ENCODE data around the gene PHF2. TPM values are rescaled to one million over a fixed set of nuclear protein-coding genes. Genes with fewer than 3 reads are reported as not detected.
A peak's percentile ranks its signal among the peaks of the same experiment; 100 is the strongest.

Gene PHF2
- polyA plus RNA-seq, 1 of the 3 experiments (the other 2 are of a cell fraction): 11.2 TPM

DNA sequence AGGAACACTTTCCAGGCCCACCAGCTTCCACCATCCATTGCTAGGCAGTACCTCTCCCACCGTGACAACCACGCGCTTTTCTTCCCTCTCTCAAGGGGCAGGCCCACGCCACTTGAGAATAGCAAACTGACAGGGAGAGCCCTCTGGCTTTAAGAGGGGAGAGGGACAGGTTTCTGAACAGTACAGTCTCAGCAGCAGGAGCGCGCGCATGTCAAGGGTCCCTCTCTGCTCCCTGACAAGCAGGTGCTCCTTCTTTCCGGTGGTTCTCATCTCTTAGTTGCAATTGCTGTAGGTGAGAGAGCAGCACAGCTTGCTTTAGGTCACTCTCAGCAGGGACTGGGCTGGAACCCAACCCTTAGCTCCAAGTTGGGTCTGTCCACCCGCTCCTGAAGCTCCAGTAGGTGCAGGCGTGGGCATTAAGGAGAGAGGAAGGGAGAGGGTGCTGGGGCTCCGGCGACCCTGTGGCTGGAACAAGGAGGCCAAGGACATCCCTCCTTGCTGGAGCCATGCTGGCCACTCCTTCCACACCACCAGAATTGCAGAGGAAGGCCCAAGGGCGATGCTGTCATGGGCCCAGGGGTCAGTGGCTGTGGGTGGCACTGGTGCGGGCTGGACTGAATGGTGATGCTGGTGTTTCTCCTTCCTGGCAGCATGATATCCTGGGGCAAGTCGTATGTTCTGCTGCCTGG is 9.0 kb upstream of the PHF2 start:
- no peak for DNase-seq
- Histone ChIP-seq H4K20me1 (ENCODE audit: insufficient read depth) (no peaks in the 10 kb centered on the region), H3K36me3 (replicated peaks in 1 of 2; ENCODE audit: control insufficient read depth in 1 of 2, insufficient read depth in 2 of 2, low read length in 1 of 2) (peaks cover 25 to 33% of the 10 kb centered on the region in 2 experiments), H3K4me2 (peak overlapping the region; percentile 96), H3K9ac (peak overlapping the region; percentile 89), H3K9me3 (peaks cover 13% of the 10 kb centered on the region), H2AFZ (ENCODE audit: low read depth) (0 out of 2 replicates have a peak overlapping the region, but pooled peaks have one; percentile 60), H3K9me2 (no peaks in the 10 kb centered on the region), H3K27ac (ENCODE audit: low read depth in 2 of 2, low read length in 1 of 2) (peak overlapping the region; percentile 81 to 88; a peak in 3 of 4 replicates), H3K4me1 (ENCODE audit: control insufficient read depth in 1 of 2, insufficient read depth in 2 of 2, low read depth in 1 of 2, low read length in 1 of 2) (peaks cover 0 to 10% of the 10 kb centered on the region in 2 experiments; a peak in 2 of 4 replicates), H3F3A (replicated peaks; ENCODE audit: insufficient read depth) (peaks cover 22% of the 10 kb centered on the region), H3K4me3 (ENCODE audit: low read depth in 2 of 2, low read length in 1 of 2) (peak overlapping the region; percentile 61 to 69; a peak in 3 of 4 replicates), H3K27me3 (ENCODE audit: insufficient read depth) (no peaks in the 10 kb centered on the region), H3K79me2 (ENCODE audit: insufficient read depth) (no peaks in the 10 kb centered on the region; the same call in 1 of the 2 replicates)
- no peak for TF ChIP-seq EZH2phosphoT487 (IDR thresholded peaks at IDR 0.05; ENCODE audit: borderline replicate concordance, low read depth)
- no peak for TF ChIP-seq FOXJ3 (CRISPR knock-in tag; IDR thresholded peaks at IDR 0.05)
- TF ChIP-seq, protein P1, sequence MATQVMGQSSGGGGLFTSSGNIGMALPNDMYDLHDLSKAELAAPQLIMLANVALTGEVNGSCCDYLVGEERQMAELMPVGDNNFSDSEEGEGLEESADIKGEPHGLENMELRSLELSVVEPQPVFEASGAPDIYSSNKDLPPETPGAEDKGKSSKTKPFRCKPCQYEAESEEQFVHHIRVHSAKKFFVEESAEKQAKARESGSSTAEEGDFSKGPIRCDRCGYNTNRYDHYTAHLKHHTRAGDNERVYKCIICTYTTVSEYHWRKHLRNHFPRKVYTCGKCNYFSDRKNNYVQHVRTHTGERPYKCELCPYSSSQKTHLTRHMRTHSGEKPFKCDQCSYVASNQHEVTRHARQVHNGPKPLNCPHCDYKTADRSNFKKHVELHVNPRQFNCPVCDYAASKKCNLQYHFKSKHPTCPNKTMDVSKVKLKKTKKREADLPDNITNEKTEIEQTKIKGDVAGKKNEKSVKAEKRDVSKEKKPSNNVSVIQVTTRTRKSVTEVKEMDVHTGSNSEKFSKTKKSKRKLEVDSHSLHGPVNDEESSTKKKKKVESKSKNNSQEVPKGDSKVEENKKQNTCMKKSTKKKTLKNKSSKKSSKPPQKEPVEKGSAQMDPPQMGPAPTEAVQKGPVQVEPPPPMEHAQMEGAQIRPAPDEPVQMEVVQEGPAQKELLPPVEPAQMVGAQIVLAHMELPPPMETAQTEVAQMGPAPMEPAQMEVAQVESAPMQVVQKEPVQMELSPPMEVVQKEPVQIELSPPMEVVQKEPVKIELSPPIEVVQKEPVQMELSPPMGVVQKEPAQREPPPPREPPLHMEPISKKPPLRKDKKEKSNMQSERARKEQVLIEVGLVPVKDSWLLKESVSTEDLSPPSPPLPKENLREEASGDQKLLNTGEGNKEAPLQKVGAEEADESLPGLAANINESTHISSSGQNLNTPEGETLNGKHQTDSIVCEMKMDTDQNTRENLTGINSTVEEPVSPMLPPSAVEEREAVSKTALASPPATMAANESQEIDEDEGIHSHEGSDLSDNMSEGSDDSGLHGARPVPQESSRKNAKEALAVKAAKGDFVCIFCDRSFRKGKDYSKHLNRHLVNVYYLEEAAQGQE (IDR thresholded peaks at IDR 0.05; ENCODE audit: low read depth, low read length): no peak
- TF ChIP-seq JUND (IDR thresholded peaks at IDR 0.05): no peak
- TF ChIP-seq GATA2 (CRISPR knock-in tag; IDR thresholded peaks at IDR 0.05): no peak
- no peak for TF ChIP-seq CHD2 (IDR thresholded peaks at IDR 0.05; ENCODE audit: low read length, partially characterized antibody)
- TF ChIP-seq GABPA (IDR thresholded peaks at IDR 0.05; ENCODE audit: low read depth): no peak
- TF ChIP-seq ELF1 (IDR thresholded peaks at IDR 0.05): no peak
- TF ChIP-seq YY1 (IDR thresholded peaks at IDR 0.05; ENCODE audit: low read depth): no peak
- no peak for TF ChIP-seq RCOR1 (IDR thresholded peaks at IDR 0.05; ENCODE audit: low read length)
- no peak for TF ChIP-seq MEF2A (IDR thresholded peaks at IDR 0.05; ENCODE audit: borderline replicate concordance, low read depth)
- TF ChIP-seq NRF1 (IDR thresholded peaks at IDR 0.05; ENCODE audit: low read depth, low read length): no peak
- TF ChIP-seq, protein P2, sequence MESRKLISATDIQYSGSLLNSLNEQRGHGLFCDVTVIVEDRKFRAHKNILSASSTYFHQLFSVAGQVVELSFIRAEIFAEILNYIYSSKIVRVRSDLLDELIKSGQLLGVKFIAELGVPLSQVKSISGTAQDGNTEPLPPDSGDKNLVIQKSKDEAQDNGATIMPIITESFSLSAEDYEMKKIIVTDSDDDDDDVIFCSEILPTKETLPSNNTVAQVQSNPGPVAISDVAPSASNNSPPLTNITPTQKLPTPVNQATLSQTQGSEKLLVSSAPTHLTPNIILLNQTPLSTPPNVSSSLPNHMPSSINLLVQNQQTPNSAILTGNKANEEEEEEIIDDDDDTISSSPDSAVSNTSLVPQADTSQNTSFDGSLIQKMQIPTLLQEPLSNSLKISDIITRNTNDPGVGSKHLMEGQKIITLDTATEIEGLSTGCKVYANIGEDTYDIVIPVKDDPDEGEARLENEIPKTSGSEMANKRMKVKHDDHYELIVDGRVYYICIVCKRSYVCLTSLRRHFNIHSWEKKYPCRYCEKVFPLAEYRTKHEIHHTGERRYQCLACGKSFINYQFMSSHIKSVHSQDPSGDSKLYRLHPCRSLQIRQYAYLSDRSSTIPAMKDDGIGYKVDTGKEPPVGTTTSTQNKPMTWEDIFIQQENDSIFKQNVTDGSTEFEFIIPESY (IDR thresholded peaks at IDR 0.05; ENCODE audit: borderline replicate concordance, low read depth): no peak
- no peak for TF ChIP-seq NFIC (IDR thresholded peaks at IDR 0.05; ENCODE audit: borderline replicate concordance)
- no peak for TF ChIP-seq MXI1 (IDR thresholded peaks at IDR 0.05; ENCODE audit: low read depth, low read length)
- TF ChIP-seq, protein P3, sequence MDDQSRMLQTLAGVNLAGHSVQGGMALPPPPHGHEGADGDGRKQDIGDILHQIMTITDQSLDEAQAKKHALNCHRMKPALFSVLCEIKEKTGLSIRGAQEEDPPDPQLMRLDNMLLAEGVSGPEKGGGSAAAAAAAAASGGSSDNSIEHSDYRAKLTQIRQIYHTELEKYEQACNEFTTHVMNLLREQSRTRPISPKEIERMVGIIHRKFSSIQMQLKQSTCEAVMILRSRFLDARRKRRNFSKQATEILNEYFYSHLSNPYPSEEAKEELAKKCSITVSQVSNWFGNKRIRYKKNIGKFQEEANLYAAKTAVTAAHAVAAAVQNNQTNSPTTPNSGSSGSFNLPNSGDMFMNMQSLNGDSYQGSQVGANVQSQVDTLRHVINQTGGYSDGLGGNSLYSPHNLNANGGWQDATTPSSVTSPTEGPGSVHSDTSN (IDR thresholded peaks at IDR 0.05): no peak
- TF ChIP-seq FOSL2 (IDR thresholded peaks at IDR 0.05; ENCODE audit: borderline replicate concordance, low read depth): no peak
- ChIA-PET CTCF (interaction anchor here (1.1 to 3.7 kb wide), 10 partner anchors 8 to 564 kb away, joined by 3 to 26 read pairs (median 5); partner anchors contain the start of genes FAM120A and FAM120AOS), POLR2A (interaction anchor here (1.2 to 1.4 kb wide), 2 partner anchors 25 to 114 kb away, joined by 4 to 6 read pairs; partner anchors contain the start of gene FAM120AOS)
- WGBS (ENCODE audit: low lambda C conversion rate): 88% methylated on average over 7 of the region's 15 CpGs

Measured in SK-N-SH (cell line).